ENCODE data around the gene NPAS2.

DNA sequence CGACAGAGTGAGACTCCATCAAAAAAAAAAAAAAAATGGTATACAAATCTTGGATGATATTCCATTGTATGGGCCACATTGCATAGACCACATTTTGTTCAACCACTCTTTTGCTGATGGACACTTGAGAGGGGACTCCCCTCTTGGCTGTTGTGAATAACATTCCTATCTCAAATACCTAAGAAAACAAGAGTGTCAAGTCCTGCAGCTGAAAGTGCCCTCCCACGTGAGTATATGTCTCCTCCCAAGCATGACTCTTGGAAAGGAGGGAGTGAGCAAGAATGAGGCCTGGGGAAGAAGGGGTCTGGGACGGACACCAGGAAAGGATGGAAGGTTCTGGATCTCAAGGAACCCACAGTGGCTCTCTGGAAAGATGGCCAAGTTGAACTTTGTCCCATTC is 36.0 kb upstream of the NPAS2 start:
- TF ChIP-seq, protein P1, sequence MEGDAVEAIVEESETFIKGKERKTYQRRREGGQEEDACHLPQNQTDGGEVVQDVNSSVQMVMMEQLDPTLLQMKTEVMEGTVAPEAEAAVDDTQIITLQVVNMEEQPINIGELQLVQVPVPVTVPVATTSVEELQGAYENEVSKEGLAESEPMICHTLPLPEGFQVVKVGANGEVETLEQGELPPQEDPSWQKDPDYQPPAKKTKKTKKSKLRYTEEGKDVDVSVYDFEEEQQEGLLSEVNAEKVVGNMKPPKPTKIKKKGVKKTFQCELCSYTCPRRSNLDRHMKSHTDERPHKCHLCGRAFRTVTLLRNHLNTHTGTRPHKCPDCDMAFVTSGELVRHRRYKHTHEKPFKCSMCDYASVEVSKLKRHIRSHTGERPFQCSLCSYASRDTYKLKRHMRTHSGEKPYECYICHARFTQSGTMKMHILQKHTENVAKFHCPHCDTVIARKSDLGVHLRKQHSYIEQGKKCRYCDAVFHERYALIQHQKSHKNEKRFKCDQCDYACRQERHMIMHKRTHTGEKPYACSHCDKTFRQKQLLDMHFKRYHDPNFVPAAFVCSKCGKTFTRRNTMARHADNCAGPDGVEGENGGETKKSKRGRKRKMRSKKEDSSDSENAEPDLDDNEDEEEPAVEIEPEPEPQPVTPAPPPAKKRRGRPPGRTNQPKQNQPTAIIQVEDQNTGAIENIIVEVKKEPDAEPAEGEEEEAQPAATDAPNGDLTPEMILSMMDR (IDR thresholded peaks at IDR 0.05) = no peak
- TF ChIP-seq EP300 (IDR thresholded peaks at IDR 0.05) = no peak

Data from gastroesophageal sphincter (tissue), 3 donors.